Left ventricle myocardium inferior (tissue), 1 donor: ENCODE measurements around the gene CCPG1. TPM values are rescaled to one million over a fixed set of nuclear protein-coding genes. Genes with fewer than 3 reads are reported as not detected.
"Not testable (repeated sequence)": the region's sequence is repeated elsewhere in the genome, so short reads cannot be mapped to it uniquely, and the experiment has no call there.

Experiments used
- DNase-seq: peaks from one replicate; pipeline ENCODE4 v3.0.0-alpha.2; 2020
- H3K27ac ChIP-seq: fragments of 200-600 bp; replicated peaks from 2 replicates; pipeline ENCODE4 v1.8.0; 2021
- H3K27me3 ChIP-seq: fragments of 200-600 bp; 2 replicates; pipeline ENCODE4 v1.8.0; 2021; ENCODE audit warnings: low read depth
- H3K36me3 ChIP-seq: fragments of 200-600 bp; 2 replicates; pipeline ENCODE4 v1.8.0; 2021
- H3K4me1 ChIP-seq: fragments of 200-600 bp; 2 replicates; pipeline ENCODE4 v1.8.0; 2021
- H3K4me3 ChIP-seq: fragments of 200-600 bp; 2 replicates; pipeline ENCODE4 v1.8.0; 2021; ENCODE audit warnings: mild to moderate bottlenecking, moderate library complexity
- H3K9me3 ChIP-seq: fragments of 200-600 bp; replicated peaks from 2 replicates; pipeline ENCODE4 v1.8.0; 2021
- intact Hi-C: fragments of 100-400 bp; cut with micrococcal nuclease; formaldehyde crosslinking; loops from one replicate; pipeline ENCODE4 v1.11.0; 2022
- long read RNA-seq: library from polyadenylated mRNA; unstranded; transcript quantifications from one replicate; pipeline ENCODE4 v2.0.0, GENCODE V29; 2021
- total RNA-seq: library from RNA; stranded (reverse); fragmentation: NEBNext Ultra II Directional; extraction: Animal tissue kit (Norgen Biotek cat#: 25700); gene quantifications from one replicate; pipeline ENCODE4 v1.2.1, GENCODE V29; 2021
- TF ChIP-seq, protein P1 (sequence below): fragments of 200-600 bp; IDR thresholded peaks from 2 replicates; pipeline ENCODE4 v1.8.0; 2021; ENCODE audit warnings: antibody characterized with exemption, mild to moderate bottlenecking, borderline replicate concordance
- donor health status: DM: no; HTN: yes; CAD: no; lungs with severe emphysema.

CCPG1 gene
- total RNA-seq: 94.6 TPM
- long read RNA-seq, full-length matches to known transcripts: 126 of 168 reads
- long read RNA-seq, partial matches to known transcripts: 21 of 168 reads
- long read RNA-seq, other reads (novel, unspliced or antisense): 21 of 168 reads

- Histone ChIP-seq H3K27ac (peak within 1 kb of the TSS; percentile 96), H3K4me3 (peak within 1 kb of the TSS; percentile 85), H3K36me3 (no peaks in the 10 kb centered on the region), H3K27me3 (no peaks in the 10 kb centered on the region), H3K4me1 (peaks cover 55% of the 10 kb centered on the region), H3K9me3 (no peaks in the 10 kb centered on the region)
- intact Hi-C loops: no loop called here
- DNase-seq: peak; percentile 93
- TF ChIP-seq, protein P1, sequence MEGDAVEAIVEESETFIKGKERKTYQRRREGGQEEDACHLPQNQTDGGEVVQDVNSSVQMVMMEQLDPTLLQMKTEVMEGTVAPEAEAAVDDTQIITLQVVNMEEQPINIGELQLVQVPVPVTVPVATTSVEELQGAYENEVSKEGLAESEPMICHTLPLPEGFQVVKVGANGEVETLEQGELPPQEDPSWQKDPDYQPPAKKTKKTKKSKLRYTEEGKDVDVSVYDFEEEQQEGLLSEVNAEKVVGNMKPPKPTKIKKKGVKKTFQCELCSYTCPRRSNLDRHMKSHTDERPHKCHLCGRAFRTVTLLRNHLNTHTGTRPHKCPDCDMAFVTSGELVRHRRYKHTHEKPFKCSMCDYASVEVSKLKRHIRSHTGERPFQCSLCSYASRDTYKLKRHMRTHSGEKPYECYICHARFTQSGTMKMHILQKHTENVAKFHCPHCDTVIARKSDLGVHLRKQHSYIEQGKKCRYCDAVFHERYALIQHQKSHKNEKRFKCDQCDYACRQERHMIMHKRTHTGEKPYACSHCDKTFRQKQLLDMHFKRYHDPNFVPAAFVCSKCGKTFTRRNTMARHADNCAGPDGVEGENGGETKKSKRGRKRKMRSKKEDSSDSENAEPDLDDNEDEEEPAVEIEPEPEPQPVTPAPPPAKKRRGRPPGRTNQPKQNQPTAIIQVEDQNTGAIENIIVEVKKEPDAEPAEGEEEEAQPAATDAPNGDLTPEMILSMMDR: peak; percentile 92
Measured at GRCh38 chr15:55408012-55408928, at the start of gene CCPG1, which contains the start of gene PIERCE2. Gene CCPG1 (minus strand): TSS chr15:55408359. CDS start chr15:55389424, 18,935 bp downstream. Gene PIERCE2 (plus strand): TSS chr15:55408495. CDS start chr15:55408769, 274 bp downstream.

- DNase-seq: no peak
- intact Hi-C loops: no loop called here
Measured at GRCh38 chr15:55457401-55458022, 49.4 kb upstream of the CCPG1 start.

GRCh38 chr15:55447030-55447394, 38.9 kb upstream of the CCPG1 start:
- H3K4me1 ChIP-seq, H3K36me3 ChIP-seq, intact Hi-C loops, H3K9me3 ChIP-seq, H3K27me3 ChIP-seq, DNase-seq, H3K27ac ChIP-seq, H3K4me3 ChIP-seq: not testable (repeated sequence)

More at GRCh38 chr15:55457401-55458022, 49.4 kb upstream of the CCPG1 start:
- peaks cover 31% of the 10 kb centered on the region for H3K9me3 ChIP-seq
- TF ChIP-seq, protein P1: no peak
- H3K36me3 ChIP-seq: peaks cover 7% of the 10 kb centered on the region
- H3K27me3 ChIP-seq: no peaks in the 10 kb centered on the region
- H3K4me1 ChIP-seq: no peaks in the 10 kb centered on the region
- H3K4me3 ChIP-seq: no peak overlapping the region
- no peak overlapping the region for H3K27ac ChIP-seq

GRCh38 chr15:55446379-55447029, 38.3 kb upstream of the CCPG1 start:
- DNase-seq, H3K4me1 ChIP-seq, H3K4me3 ChIP-seq, intact Hi-C loops, H3K36me3 ChIP-seq, H3K27me3 ChIP-seq, H3K9me3 ChIP-seq, H3K27ac ChIP-seq: not testable (repeated sequence)

DNA sequence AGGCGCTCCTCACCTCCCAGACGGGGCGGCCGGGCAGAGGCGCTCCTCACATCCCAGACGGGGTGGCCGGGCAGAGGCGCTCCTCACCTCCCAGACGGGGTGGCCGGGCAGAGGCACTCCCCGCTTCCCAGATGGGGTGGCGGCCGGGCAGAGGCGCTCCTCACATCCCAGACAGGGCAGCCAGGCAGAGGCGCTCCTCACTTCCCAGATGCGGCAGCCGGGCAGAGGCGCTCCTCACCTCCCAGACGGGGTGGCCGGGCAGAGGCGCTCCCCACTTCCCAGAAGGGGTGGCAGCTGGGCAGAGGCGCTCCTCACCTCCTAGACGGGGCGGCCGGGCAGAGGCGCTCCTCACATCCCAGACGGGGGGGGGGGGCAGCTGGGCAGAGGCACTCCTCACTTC, 37.8 kb upstream of the CCPG1 start:
- H3K27ac ChIP-seq, H3K4me3 ChIP-seq, H3K4me1 ChIP-seq, DNase-seq, H3K27me3 ChIP-seq, H3K36me3 ChIP-seq, intact Hi-C loops, H3K9me3 ChIP-seq: not testable (repeated sequence)

- H3K27me3 ChIP-seq, intact Hi-C loops, H3K27ac ChIP-seq, H3K9me3 ChIP-seq, H3K36me3 ChIP-seq, H3K4me1 ChIP-seq, DNase-seq, H3K4me3 ChIP-seq: not testable (repeated sequence)
Measured at GRCh38 chr15:55443141-55443540, 35.0 kb upstream of the CCPG1 start.
